IPS-18c (cell line): ENCODE data around the gene ZDHHC20.

Experiments used
- H3K4me3 ChIP-seq: 2 replicates; pipeline ENCODE4 v1.7.0; 2013; ENCODE audit warnings: low read depth, mild to moderate bottlenecking, low read length, moderate library complexity; ENCODE audit not compliant: insufficient read depth
- H3K9me3 ChIP-seq: one replicate; pipeline ENCODE4 v1.6.1; 2013; ENCODE audit warnings: mild to moderate bottlenecking, low read length, moderate library complexity; ENCODE audit not compliant: control insufficient read depth, insufficient read depth

ZDHHC20 gene

GRCh38 chr13:21343659-21344058 is 115.4 kb downstream of the ZDHHC20 start:
- H3K9me3 ChIP-seq: no peaks in the 10 kb centered on the region
- no peak overlapping the region for H3K4me3 ChIP-seq

- no peak overlapping the region for H3K4me3 ChIP-seq
- no peaks in the 10 kb centered on the region for H3K9me3 ChIP-seq
Observed at GRCh38 chr13:21342699-21343442, 116.2 kb downstream of the ZDHHC20 start.

GRCh38 chr13:21341637-21342422 is 117.3 kb downstream of the ZDHHC20 start:
- Histone ChIP-seq H3K9me3 (no peaks in the 10 kb centered on the region), H3K4me3 (no peak overlapping the region)

GRCh38 chr13:21338639-21339278 is 120.3 kb downstream of the ZDHHC20 start:
- Histone ChIP-seq H3K4me3 (no peak overlapping the region), H3K9me3 (no peaks in the 10 kb centered on the region)

GRCh38 chr13:21338156-21338555 is 120.9 kb downstream of the ZDHHC20 start:
- H3K4me3 ChIP-seq: no peak overlapping the region

GRCh38 chr13:21336609-21337349 is 122.3 kb downstream of the ZDHHC20 start:
- H3K4me3 ChIP-seq: no peak overlapping the region
- no peaks in the 10 kb centered on the region for H3K9me3 ChIP-seq

More at GRCh38 chr13:21338156-21338555, 120.9 kb downstream of the ZDHHC20 start:
- H3K9me3 ChIP-seq: no peaks in the 10 kb centered on the region

- no peak overlapping the region for H3K4me3 ChIP-seq
- H3K9me3 ChIP-seq: no peaks in the 10 kb centered on the region
Observed at GRCh38 chr13:21333186-21333585, 125.9 kb downstream of the ZDHHC20 start.

- Histone ChIP-seq H3K4me3 (no peak overlapping the region), H3K9me3 (peaks cover 3% of the 10 kb centered on the region)
Observed at GRCh38 chr13:21330126-21330861, 128.8 kb downstream of the ZDHHC20 start.

GRCh38 chr13:21328836-21329477 is 130.1 kb downstream of the ZDHHC20 start:
- H3K9me3 ChIP-seq: peaks cover 3% of the 10 kb centered on the region
- H3K4me3 ChIP-seq: no peak overlapping the region

GRCh38 chr13:21328201-21328600 is 130.9 kb downstream of the ZDHHC20 start:
- H3K4me3 ChIP-seq: peak overlapping the region; percentile 9; the same call in 1 of the 2 replicates
- H3K9me3 ChIP-seq: peaks cover 3% of the 10 kb centered on the region

GRCh38 chr13:21326155-21327031 is 132.7 kb downstream of the ZDHHC20 start:
- H3K9me3 ChIP-seq: peaks cover 3% of the 10 kb centered on the region
- peak overlapping the region; percentile 63 for H3K4me3 ChIP-seq

GRCh38 chr13:21324803-21325202 is 134.3 kb downstream of the ZDHHC20 start:
- peaks cover 3% of the 10 kb centered on the region for H3K9me3 ChIP-seq
- no peak overlapping the region for H3K4me3 ChIP-seq

- peaks cover 3% of the 10 kb centered on the region for H3K9me3 ChIP-seq
- H3K4me3 ChIP-seq: no peak overlapping the region
Observed at GRCh38 chr13:21322988-21323387, 136.1 kb downstream of the ZDHHC20 start.
